ENCODE measurements around the gene LGR6.

- TF ChIP-seq EZH2phosphoT487 (IDR thresholded peaks at IDR 0.05; ENCODE audit: borderline replicate concordance) (no peak), CTCF (conservative IDR thresholded peaks at IDR 0.05; ENCODE audit: low read length) (no peak)
Measured at GRCh38 chr1:202162418-202163280, 30.9 kb upstream of the LGR6 start.

Data from Loucy (cell line).